RWPE2 (cell line): ENCODE measurements around the gene SORCS2.

ENCODE experiments used
- ATAC-seq: fragments of 200-7000 bp; cut with Tn5 transposase; 3 replicates; pipeline ENCODE4 v1.9.1; 2021; ENCODE audit warnings: low read depth
- DNase-seq: peaks from one replicate; pipeline ENCODE4 v3.0.0-alpha.2; 2020; ENCODE audit warnings: low spot score
- H3K27ac ChIP-seq: fragments of 450-650 bp; 2 replicates; pipeline ENCODE4 v1.5.1; 2017; ENCODE audit warnings: mild to moderate bottlenecking; ENCODE audit not compliant: poor library complexity, severe bottlenecking
- H3K27me3 ChIP-seq: fragments of 250-450 bp; sonication (Bioruptor Pico); 2 replicates; pipeline ENCODE4 v1.5.1; 2021; ENCODE audit warnings: mild to moderate bottlenecking, moderate library complexity; ENCODE audit not compliant: insufficient read depth, poor library complexity, severe bottlenecking
- H3K36me3 ChIP-seq: fragments of 250-450 bp; sonication (Bioruptor Pico); 2 replicates; pipeline ENCODE4 v1.5.1; 2020; ENCODE audit warnings: low read depth, mild to moderate bottlenecking, moderate library complexity
- H3K4me1 ChIP-seq: fragments of 250-450 bp; sonication (Bioruptor Pico); 2 replicates; pipeline ENCODE4 v1.5.1; 2021; ENCODE audit warnings: mild to moderate bottlenecking, moderate library complexity; ENCODE audit not compliant: insufficient read depth, poor library complexity, severe bottlenecking
- H3K4me3 ChIP-seq: fragments of 250-450 bp; sonication (Bioruptor Pico); 2 replicates; pipeline ENCODE4 v1.5.1; 2021; ENCODE audit warnings: mild to moderate bottlenecking, moderate library complexity; ENCODE audit not compliant: severe bottlenecking
- H3K9me3 ChIP-seq: fragments of 250-450 bp; sonication (Bioruptor Pico); 2 replicates; pipeline ENCODE4 v1.5.1; 2021; ENCODE audit warnings: mild to moderate bottlenecking, moderate library complexity; ENCODE audit not compliant: severe bottlenecking
- CTCF ChIP-seq: fragments of 450-650 bp; IDR thresholded peaks from one replicate; pipeline ENCODE4 v1.5.1; 2017; ENCODE audit warnings: mild to moderate bottlenecking, moderate library complexity; ENCODE audit not compliant: poor library complexity, severe bottlenecking

Gene SORCS2

GRCh38 chr4:7412554-7412912, 220.2 kb downstream of the SORCS2 start:
- H3K27me3 ChIP-seq = no peaks in the 10 kb centered on the region
- ATAC-seq (no peak), DNase-seq (peak; percentile 29)
- H3K36me3 ChIP-seq = no peaks in the 10 kb centered on the region
- H3K4me1 ChIP-seq = no peaks in the 10 kb centered on the region
- peaks cover 3% of the 10 kb centered on the region for H3K9me3 ChIP-seq
- H3K27ac ChIP-seq = no peak overlapping the region
- H3K4me3 ChIP-seq = no peak overlapping the region
- no peak for TF ChIP-seq CTCF

GRCh38 chr4:7414046-7414445, 221.7 kb downstream of the SORCS2 start:
- peak; percentile 49 for DNase-seq
- H3K9me3 ChIP-seq = no peaks in the 10 kb centered on the region
- H3K4me1 ChIP-seq = no peaks in the 10 kb centered on the region
- no peak for TF ChIP-seq CTCF
- no peaks in the 10 kb centered on the region for H3K36me3 ChIP-seq
- no peak overlapping the region for H3K4me3 ChIP-seq
- H3K27me3 ChIP-seq = no peaks in the 10 kb centered on the region
- H3K27ac ChIP-seq = no peak overlapping the region
- ATAC-seq = no peak

- no peaks in the 10 kb centered on the region for H3K27me3 ChIP-seq
- no peak for ATAC-seq
- TF ChIP-seq CTCF = no peak
Measured at GRCh38 chr4:7414736-7415510, 222.6 kb downstream of the SORCS2 start.

GRCh38 chr4:7415927-7416686, 223.8 kb downstream of the SORCS2 start:
- Histone ChIP-seq H3K4me3 (no peak overlapping the region), H3K36me3 (no peaks in the 10 kb centered on the region), H3K4me1 (no peaks in the 10 kb centered on the region), H3K27me3 (no peaks in the 10 kb centered on the region), H3K9me3 (no peaks in the 10 kb centered on the region), H3K27ac (no peak overlapping the region)
- peak; percentile 41 for DNase-seq
- no peak for TF ChIP-seq CTCF
- no peak for ATAC-seq

More at GRCh38 chr4:7414736-7415510, 222.6 kb downstream of the SORCS2 start:
- no peaks in the 10 kb centered on the region for H3K36me3 ChIP-seq
- no peaks in the 10 kb centered on the region for H3K4me1 ChIP-seq
- no peaks in the 10 kb centered on the region for H3K9me3 ChIP-seq
- DNase-seq = no peak
- no peak overlapping the region for H3K27ac ChIP-seq
- no peak overlapping the region for H3K4me3 ChIP-seq
